ENCODE results near the gene FNIP1.
"Not testable (repeated sequence)": the region's sequence is repeated elsewhere in the genome, so short reads cannot be mapped to it uniquely, and the experiment has no call there.

The FNIP1 gene

GRCh38 chr5:131783874-131784273, 12.9 kb downstream of the FNIP1 start:
- peaks cover 35% of the 10 kb centered on the region for H3K9me3 Mint-ChIP-seq
- H3K4me1 Mint-ChIP-seq, result no peaks in the 10 kb centered on the region
- TF ChIP-seq CTCF (IDR thresholded peaks at IDR 0.05), result no peak
- H3K4me3 Mint-ChIP-seq, result no peak overlapping the region
- peaks cover 47% of the 10 kb centered on the region for H3K36me3 Mint-ChIP-seq (ENCODE audit: low read depth)
- H3K27me3 Mint-ChIP-seq (ENCODE audit: low read depth, poor library complexity), result peaks cover 2% of the 10 kb centered on the region
- H3K27ac Mint-ChIP-seq, result peak overlapping the region; percentile 34
- no peak for DNase-seq

GRCh38 chr5:131783357-131783756, 13.5 kb downstream of the FNIP1 start:
- Mint-ChIP-seq H3K27me3 (ENCODE audit: low read depth, poor library complexity) (peaks cover 2% of the 10 kb centered on the region), H3K4me1 (no peaks in the 10 kb centered on the region), H3K4me3 (no peak overlapping the region), H3K27ac (no peak overlapping the region), H3K36me3 (ENCODE audit: low read depth) (peaks cover 45% of the 10 kb centered on the region), H3K9me3 (peaks cover 35% of the 10 kb centered on the region)
- TF ChIP-seq CTCF (IDR thresholded peaks at IDR 0.05), result no peak
- no peak for DNase-seq

- Mint-ChIP-seq H3K27me3 (ENCODE audit: low read depth, poor library complexity) (peaks cover 2% of the 10 kb centered on the region), H3K4me1 (no peaks in the 10 kb centered on the region), H3K27ac (no peak overlapping the region), H3K4me3 (no peak overlapping the region), H3K36me3 (ENCODE audit: low read depth) (peaks cover 46% of the 10 kb centered on the region), H3K9me3 (peaks cover 38% of the 10 kb centered on the region)
- no peak for TF ChIP-seq CTCF (IDR thresholded peaks at IDR 0.05)
- DNase-seq, result no peak
Measured at GRCh38 chr5:131782717-131783116, 14.1 kb downstream of the FNIP1 start.

GRCh38 chr5:131778141-131778540, 18.7 kb downstream of the FNIP1 start:
- Mint-ChIP-seq H3K27ac (peak overlapping the region; percentile 21), H3K36me3 (ENCODE audit: low read depth) (peaks cover 38% of the 10 kb centered on the region), H3K9me3 (peaks cover 35% of the 10 kb centered on the region)
- not testable (repeated sequence) for H3K27me3 Mint-ChIP-seq (ENCODE audit: low read depth, poor library complexity); H3K4me3 Mint-ChIP-seq; H3K4me1 Mint-ChIP-seq; DNase-seq

GRCh38 chr5:131776450-131776849, 20.4 kb downstream of the FNIP1 start:
- DNase-seq, result no peak
- no peak for TF ChIP-seq CTCF (IDR thresholded peaks at IDR 0.05)
- no peaks in the 10 kb centered on the region for H3K4me1 Mint-ChIP-seq
- peaks cover 18% of the 10 kb centered on the region for H3K9me3 Mint-ChIP-seq
- no peaks in the 10 kb centered on the region for H3K27me3 Mint-ChIP-seq (ENCODE audit: low read depth, poor library complexity)
- no peak overlapping the region for H3K4me3 Mint-ChIP-seq
- H3K27ac Mint-ChIP-seq, result no peak overlapping the region
- H3K36me3 Mint-ChIP-seq (ENCODE audit: low read depth), result peaks cover 21% of the 10 kb centered on the region

GRCh38 chr5:131774652-131775367, 22.0 kb downstream of the FNIP1 start:
- H3K4me1 Mint-ChIP-seq, result no peaks in the 10 kb centered on the region
- no peak for DNase-seq
- H3K9me3 Mint-ChIP-seq, result peaks cover 7% of the 10 kb centered on the region
- H3K27ac Mint-ChIP-seq, result no peak overlapping the region
- H3K36me3 Mint-ChIP-seq (ENCODE audit: low read depth), result peaks cover 10% of the 10 kb centered on the region
- TF ChIP-seq CTCF (IDR thresholded peaks at IDR 0.05), result no peak
- H3K27me3 Mint-ChIP-seq (ENCODE audit: low read depth, poor library complexity), result no peaks in the 10 kb centered on the region
- no peak overlapping the region for H3K4me3 Mint-ChIP-seq
